NB4 (cell line): ENCODE results near the gene ASF1B.

Experiments used
- DNase-seq: peaks from one replicate; pipeline ENCODE4 v3.0.0; 2010; ENCODE audit warnings: low read depth
- H3K4me3 ChIP-seq: one replicate; pipeline ENCODE4 v1.5.1; 2011; ENCODE audit warnings: mild to moderate bottlenecking, low read depth, low read length, moderate library complexity
- CTCF ChIP-seq: IDR thresholded peaks from one replicate; pipeline ENCODE4 v1.5.1; 2012; ENCODE audit warnings: low read depth, low read length
- MAX ChIP-seq: IDR thresholded peaks from 2 replicates; pipeline ENCODE4 v1.6.1; 2011; ENCODE audit warnings: low read depth, low read length
- MYC ChIP-seq: IDR thresholded peaks from 2 replicates; pipeline ENCODE4 v1.6.1; 2011; ENCODE audit warnings: low read depth, low read length
- POLR2A ChIP-seq: IDR thresholded peaks from 2 replicates; pipeline ENCODE4 v1.6.1; 2011; ENCODE audit warnings: mild to moderate bottlenecking; ENCODE audit not compliant: insufficient read length; ENCODE audit errors: extremely low read depth

Gene ASF1B

DNA sequence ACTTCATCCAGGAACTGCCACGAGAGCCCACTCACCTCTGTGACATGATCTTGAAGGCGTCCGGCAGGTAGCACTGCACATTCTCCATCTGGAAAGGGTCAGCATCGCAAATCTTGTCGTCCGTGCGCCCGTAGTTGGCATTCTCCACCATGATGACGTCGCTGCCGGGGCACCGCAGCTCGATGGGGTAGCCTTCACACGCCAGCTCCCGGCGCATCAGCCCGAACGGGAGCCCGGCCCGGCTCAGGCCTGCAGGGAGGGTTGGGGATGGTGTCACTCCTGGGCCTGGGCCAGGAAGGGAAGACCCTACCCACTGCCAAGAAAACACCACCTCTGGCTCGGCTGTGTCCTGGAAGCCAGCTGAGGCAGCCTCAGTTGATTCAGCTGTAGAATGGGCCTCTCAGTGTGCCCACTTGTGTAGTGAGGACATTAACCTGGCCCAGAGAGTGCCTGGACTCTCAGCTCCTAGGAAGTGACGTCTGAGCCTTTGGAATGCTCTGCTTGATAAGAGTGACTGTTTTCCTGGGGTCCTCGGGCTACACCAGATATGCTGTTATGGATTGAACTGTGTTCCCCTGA, 41.2 kb upstream of the ASF1B start:
- no peak overlapping the region for H3K4me3 ChIP-seq
- DNase-seq = no peak
- TF ChIP-seq POLR2A (no peak), MYC (no peak), MAX (no peak), CTCF (no peak)

- TF ChIP-seq CTCF = no peak
- H3K4me3 ChIP-seq = no peak overlapping the region
- no peak for DNase-seq
These were observed 39.0 kb upstream of the ASF1B start for GRCh38 chr19:14175351-14175792.

DNA sequence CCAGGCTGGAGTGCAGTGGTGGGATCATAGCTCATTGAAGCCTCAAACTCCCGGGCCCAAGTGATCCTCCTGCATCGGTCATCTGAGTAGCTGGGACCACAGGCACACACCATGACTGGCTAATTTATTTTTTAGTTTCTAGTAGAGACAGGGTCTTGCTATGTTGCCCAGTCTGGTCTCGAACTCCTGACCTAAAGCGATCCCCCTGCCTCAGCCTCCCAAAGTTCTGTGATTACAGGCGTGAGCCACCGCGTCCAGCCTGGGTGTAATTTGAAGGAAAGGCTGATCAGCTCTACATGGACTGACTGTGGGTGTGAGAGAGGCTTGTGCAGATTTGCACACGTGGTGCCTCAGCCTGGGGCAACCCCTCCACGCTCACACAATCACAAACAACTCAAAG, 38.5 kb upstream of the ASF1B start:
- no peak for DNase-seq
- no peak overlapping the region for H3K4me3 ChIP-seq
- TF ChIP-seq CTCF = no peak
- no peak for TF ChIP-seq MAX
- no peak for TF ChIP-seq MYC
- no peak for TF ChIP-seq POLR2A

DNA sequence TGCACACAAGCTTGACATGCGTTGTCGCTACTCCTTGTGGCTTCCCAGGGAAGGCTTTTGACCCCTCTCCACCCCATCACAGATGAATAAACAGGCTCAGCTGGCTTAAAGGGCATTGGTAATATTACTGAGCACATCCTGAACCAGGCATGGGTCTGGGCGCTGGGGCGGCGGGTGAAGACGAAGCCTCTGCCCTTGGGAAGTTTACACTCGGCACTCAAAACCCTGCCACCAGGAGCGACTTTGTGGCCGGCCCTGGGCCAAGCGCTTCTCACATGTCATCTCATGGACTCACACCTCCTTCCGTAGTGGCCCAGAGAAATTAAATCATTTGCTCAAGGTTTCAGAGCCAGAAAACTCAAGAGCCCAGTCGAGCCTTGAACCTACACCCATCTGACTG, 32.6 kb upstream of the ASF1B start:
- DNase-seq = no peak
- H3K4me3 ChIP-seq = no peak overlapping the region
- TF ChIP-seq MYC (no peak), CTCF (no peak), MAX (no peak), POLR2A (no peak)

DNA sequence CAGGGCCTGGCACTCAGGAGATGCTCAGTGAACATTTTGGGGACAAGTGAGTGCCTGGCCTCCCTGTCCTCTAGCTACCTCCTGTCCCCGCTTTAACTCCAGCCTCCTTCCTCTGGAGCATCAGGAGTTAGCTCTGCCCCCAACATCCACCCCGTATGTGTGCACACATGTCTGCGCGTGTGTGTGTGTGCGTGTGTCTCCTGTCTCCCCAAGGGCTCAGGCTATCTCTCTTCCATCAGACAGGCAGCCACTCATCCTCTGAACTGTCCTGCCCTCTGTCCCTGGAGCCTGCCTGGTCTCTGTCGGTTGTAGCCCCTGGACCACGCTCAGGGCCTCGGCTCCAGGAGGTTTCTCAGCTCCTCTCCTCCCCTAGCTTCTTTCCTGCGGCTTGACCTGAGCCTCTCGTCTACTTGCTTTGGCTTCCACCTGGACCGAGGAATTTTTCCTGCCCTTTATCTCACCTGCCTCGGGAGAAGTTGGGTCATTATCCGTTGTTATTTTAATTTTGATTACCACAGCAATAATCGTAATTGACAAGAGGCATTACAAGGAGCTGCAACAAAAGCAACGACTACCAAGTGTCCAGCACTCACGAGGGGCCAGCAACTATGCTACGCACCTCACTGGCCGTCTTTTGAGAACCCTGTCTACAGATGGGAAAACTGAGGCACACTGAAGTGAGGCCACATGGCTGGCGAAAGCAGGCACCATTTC, 32.0 kb upstream of the ASF1B start:
- H3K4me3 ChIP-seq = no peak overlapping the region
- TF ChIP-seq MAX (no peak), POLR2A (no peak), MYC (no peak), CTCF (no peak)
- DNase-seq = no peak
